Activated T-helper 1 cell treated with anti-CD3 and anti-CD28 coated beads, Interleukin-12 subunit alpha, Interleukin-12 subunit beta, Interleukin-2, Interleukin-4 antibody, amounts not matched to agents 30 ng/mL and 10 ng/mL and 1 ng/mL, durations not matched to agents 14 hours and 24 hours and 36 hours (primary cell): Measurements from ENCODE around the gene LRRC1. TPM values are rescaled to one million over a fixed set of nuclear protein-coding genes. Genes with fewer than 3 reads are reported as not detected.

Experiments
- DNase-seq: peaks from one replicate; pipeline ENCODE4 v3.0.0; 2021; ENCODE audit warnings: low spot score
- H3K27ac Mint-ChIP-seq: one replicate; pipeline ENCODE4 v1.8.0; 2021; ENCODE audit warnings: mild to moderate bottlenecking, mixed read lengths
- H3K27me3 Mint-ChIP-seq: one replicate; pipeline ENCODE4 v1.8.0; 2022; ENCODE audit warnings: mild to moderate bottlenecking, moderate library complexity, mixed read lengths; ENCODE audit not compliant: insufficient read depth
- H3K36me3 Mint-ChIP-seq: one replicate; pipeline ENCODE4 v1.8.0; 2021; ENCODE audit warnings: low read depth, mixed read lengths
- H3K4me1 Mint-ChIP-seq: one replicate; pipeline ENCODE4 v1.8.0; 2021; ENCODE audit warnings: low read depth, mixed read lengths
- H3K4me3 Mint-ChIP-seq: one replicate; pipeline ENCODE4 v1.8.0; 2021; ENCODE audit warnings: mild to moderate bottlenecking, moderate library complexity, mixed read lengths
- H3K9me3 Mint-ChIP-seq: one replicate; pipeline ENCODE4 v1.8.0; 2021; ENCODE audit warnings: mixed read lengths
- intact Hi-C: fragments of 100-400 bp; cut with micrococcal nuclease; formaldehyde crosslinking; loops from one replicate; pipeline ENCODE4 v1.15.1; 2024
- total RNA-seq: library from RNA; stranded (reverse); gene quantifications from 2 replicates; pipeline ENCODE4 v1.2.3, GENCODE V29; 2022

LRRC1 gene
- total RNA-seq, 1 donor from 2014 or later = 1.7 TPM

GRCh38 chr6:53960311-53960710 lies 165.5 kb downstream of the LRRC1 start:
- peaks cover 4% of the 10 kb centered on the region for H3K4me1 Mint-ChIP-seq
- DNase-seq = no peak
- peaks cover 6% of the 10 kb centered on the region for H3K27me3 Mint-ChIP-seq
- H3K27ac Mint-ChIP-seq = no peak overlapping the region
- no peaks in the 10 kb centered on the region for H3K36me3 Mint-ChIP-seq
- no peaks in the 10 kb centered on the region for H3K9me3 Mint-ChIP-seq
- H3K4me3 Mint-ChIP-seq = no peak overlapping the region
- intact Hi-C loops = no loop called here

- no peak for DNase-seq
- Mint-ChIP-seq H3K4me3 (no peak overlapping the region), H3K27ac (no peak overlapping the region), H3K4me1 (peaks cover 4% of the 10 kb centered on the region), H3K36me3 (no peaks in the 10 kb centered on the region), H3K9me3 (no peaks in the 10 kb centered on the region), H3K27me3 (peaks cover 6% of the 10 kb centered on the region)
- intact Hi-C loops = no loop called here
Observed at GRCh38 chr6:53961679-53962370, 167.0 kb downstream of the LRRC1 start.

GRCh38 chr6:53962646-53963045 lies 167.8 kb downstream of the LRRC1 start:
- Mint-ChIP-seq H3K4me1 (peaks cover 4% of the 10 kb centered on the region), H3K9me3 (no peaks in the 10 kb centered on the region), H3K4me3 (no peak overlapping the region), H3K27me3 (peaks cover 11% of the 10 kb centered on the region), H3K27ac (no peak overlapping the region), H3K36me3 (no peaks in the 10 kb centered on the region)
- DNase-seq = no peak
- intact Hi-C loops = no loop called here

GRCh38 chr6:53967415-53967814 lies 172.6 kb downstream of the LRRC1 start:
- Mint-ChIP-seq H3K9me3 (no peaks in the 10 kb centered on the region), H3K27ac (no peak overlapping the region), H3K4me3 (no peak overlapping the region), H3K36me3 (no peaks in the 10 kb centered on the region), H3K4me1 (peaks cover 4% of the 10 kb centered on the region), H3K27me3 (peaks cover 13% of the 10 kb centered on the region)
- DNase-seq = no peak
- intact Hi-C loops = no loop called here

Other genes starting within 250 kb of the LRRC1 start
- gene GCLC, start 249.9 kb upstream of the LRRC1 start, total RNA-seq = 26.1 and 28.9 TPM in 2 replicates
- gene KLHL31, start 129.2 kb upstream of the LRRC1 start, total RNA-seq = 0.13 and 0.22 TPM in 2 replicates